Activated naive CD8-positive, alpha-beta T cell treated with anti-CD3 and anti-CD28 coated beads, Interleukin-2, amount 50 U/mL, for 24 hours (primary cell): ENCODE data around the gene CEMIP.

ENCODE experiments used
- ATAC-seq: fragments of 150-1000 bp; cut with Tn5 transposase; one replicate; pipeline ENCODE4 v1.10.0; 2021
- DNase-seq: peaks from one replicate; pipeline ENCODE4 v3.0.0; 2021
- H3K27ac Mint-ChIP-seq: one replicate; pipeline ENCODE4 v1.8.0; 2021; ENCODE audit warnings: mild to moderate bottlenecking, mixed read lengths
- H3K27me3 Mint-ChIP-seq: one replicate; pipeline ENCODE4 v1.8.0; 2021; ENCODE audit warnings: mixed read lengths
- H3K36me3 Mint-ChIP-seq: one replicate; pipeline ENCODE4 v1.8.0; 2021; ENCODE audit warnings: low read depth, mixed read lengths
- H3K4me1 Mint-ChIP-seq: one replicate; pipeline ENCODE4 v1.8.0; 2021; ENCODE audit warnings: mixed read lengths
- H3K4me3 Mint-ChIP-seq: one replicate; pipeline ENCODE4 v1.8.0; 2021; ENCODE audit warnings: mild to moderate bottlenecking, moderate library complexity, mixed read lengths
- H3K9me3 Mint-ChIP-seq: one replicate; pipeline ENCODE4 v1.8.0; 2021; ENCODE audit warnings: mixed read lengths

The CEMIP gene

DNA sequence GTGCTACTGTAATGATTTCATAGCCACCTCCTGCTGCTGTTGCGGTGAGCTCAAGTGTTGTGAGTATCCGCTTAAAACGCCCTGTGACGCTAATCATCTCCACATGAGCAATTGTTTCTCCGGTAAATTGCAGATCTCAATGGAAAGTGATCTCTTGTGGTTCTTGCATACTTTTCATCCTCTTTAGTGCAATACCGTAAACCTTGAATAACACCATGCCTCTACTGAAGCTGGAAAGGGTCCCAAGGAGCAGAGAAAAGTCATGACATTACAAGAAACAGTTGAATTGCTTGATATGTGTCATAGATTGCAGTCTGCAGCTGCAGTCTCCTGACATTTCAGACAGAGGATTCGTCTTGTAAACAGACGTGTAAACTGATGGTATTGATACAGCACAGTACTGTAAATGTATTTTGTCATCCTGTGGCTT, 6.0 kb upstream of the CEMIP start:
- peaks cover 9% of the 10 kb centered on the region for H3K27me3 Mint-ChIP-seq
- no peak overlapping the region for H3K27ac Mint-ChIP-seq
- H3K36me3 Mint-ChIP-seq: no peaks in the 10 kb centered on the region
- DNase-seq: no peak
- H3K4me3 Mint-ChIP-seq: no peak overlapping the region
- peaks cover 2% of the 10 kb centered on the region for H3K4me1 Mint-ChIP-seq
- H3K9me3 Mint-ChIP-seq: no peaks in the 10 kb centered on the region
- ATAC-seq: no peak

DNA sequence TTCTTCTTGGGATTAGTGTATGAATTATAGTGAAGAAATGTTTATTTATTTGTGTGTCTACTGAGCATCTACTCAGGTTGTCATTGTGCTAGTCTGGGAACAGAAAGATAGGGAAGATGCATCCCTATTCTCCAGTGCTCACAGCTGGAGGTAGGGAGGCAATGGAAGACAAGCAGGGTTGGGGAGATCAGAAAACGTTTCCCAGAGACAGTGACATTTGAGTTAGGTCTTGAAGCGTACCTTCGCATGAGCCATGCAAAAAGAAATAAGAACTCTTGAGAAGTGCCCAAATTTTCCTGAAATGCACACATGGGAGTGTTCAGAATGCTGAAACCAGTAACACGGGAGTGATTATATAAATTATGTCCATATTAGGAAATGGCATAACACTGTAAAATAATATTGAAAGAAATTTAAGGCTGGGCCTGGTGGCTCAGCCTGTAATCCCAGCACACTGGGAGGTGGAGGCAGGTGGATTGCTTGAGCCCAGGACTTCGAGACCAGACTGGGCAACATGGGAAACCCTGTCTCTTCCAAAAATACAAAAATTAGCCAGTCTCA, 5.3 kb upstream of the CEMIP start:
- no peak for ATAC-seq
- H3K27me3 Mint-ChIP-seq: peaks cover 14% of the 10 kb centered on the region
- no peak for DNase-seq
- H3K9me3 Mint-ChIP-seq: no peaks in the 10 kb centered on the region
- no peaks in the 10 kb centered on the region for H3K36me3 Mint-ChIP-seq
- H3K4me1 Mint-ChIP-seq: peaks cover 2% of the 10 kb centered on the region
- H3K27ac Mint-ChIP-seq: no peak overlapping the region
- H3K4me3 Mint-ChIP-seq: no peak overlapping the region

DNA sequence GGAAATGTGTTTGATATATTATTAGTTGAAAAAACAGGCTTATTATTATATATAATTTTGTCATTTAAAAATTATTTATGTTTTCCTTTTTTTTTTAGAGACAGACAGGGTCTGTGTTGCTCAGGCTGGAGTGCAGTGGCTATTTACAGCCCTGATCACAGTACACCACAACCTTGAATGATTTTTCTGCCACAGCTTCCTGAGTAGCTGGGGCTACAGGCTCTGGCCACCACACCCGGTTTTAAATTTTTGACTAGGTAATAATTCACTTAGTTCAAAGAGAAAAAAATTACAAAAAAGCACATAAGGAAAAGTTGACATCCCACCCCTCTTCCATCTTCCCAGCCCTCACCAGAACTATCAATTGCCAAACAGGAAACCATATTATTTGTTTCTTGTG, 4.7 kb upstream of the CEMIP start:
- Mint-ChIP-seq H3K9me3 (no peaks in the 10 kb centered on the region), H3K27me3 (peaks cover 15% of the 10 kb centered on the region), H3K4me3 (no peak overlapping the region), H3K27ac (no peak overlapping the region), H3K36me3 (no peaks in the 10 kb centered on the region), H3K4me1 (peaks cover 2% of the 10 kb centered on the region)
- DNase-seq (no peak), ATAC-seq (no peak)

DNA sequence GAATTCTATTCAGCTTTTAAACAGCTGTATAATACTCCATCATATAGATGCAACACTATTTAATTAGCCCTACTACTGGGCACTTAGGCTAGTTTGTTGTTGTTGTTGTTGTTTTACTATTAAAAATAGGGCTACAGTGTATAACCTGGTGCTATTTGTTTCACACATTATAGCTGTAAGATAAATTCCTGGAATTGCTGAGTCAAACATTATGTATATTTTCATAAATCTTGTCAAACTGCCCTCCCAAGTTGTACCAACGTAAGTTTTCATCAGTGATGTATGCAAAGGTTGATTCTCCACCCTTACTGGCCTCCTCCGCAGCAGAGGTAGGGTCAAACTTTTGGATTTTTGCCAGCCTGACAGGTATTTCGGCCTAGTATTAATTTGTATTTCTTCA, 3.8 kb upstream of the CEMIP start:
- Mint-ChIP-seq H3K27me3 (peaks cover 23% of the 10 kb centered on the region), H3K36me3 (no peaks in the 10 kb centered on the region), H3K9me3 (no peaks in the 10 kb centered on the region), H3K4me1 (peaks cover 9% of the 10 kb centered on the region), H3K4me3 (no peak overlapping the region), H3K27ac (no peak overlapping the region)
- DNase-seq (no peak), ATAC-seq (no peak)

DNA sequence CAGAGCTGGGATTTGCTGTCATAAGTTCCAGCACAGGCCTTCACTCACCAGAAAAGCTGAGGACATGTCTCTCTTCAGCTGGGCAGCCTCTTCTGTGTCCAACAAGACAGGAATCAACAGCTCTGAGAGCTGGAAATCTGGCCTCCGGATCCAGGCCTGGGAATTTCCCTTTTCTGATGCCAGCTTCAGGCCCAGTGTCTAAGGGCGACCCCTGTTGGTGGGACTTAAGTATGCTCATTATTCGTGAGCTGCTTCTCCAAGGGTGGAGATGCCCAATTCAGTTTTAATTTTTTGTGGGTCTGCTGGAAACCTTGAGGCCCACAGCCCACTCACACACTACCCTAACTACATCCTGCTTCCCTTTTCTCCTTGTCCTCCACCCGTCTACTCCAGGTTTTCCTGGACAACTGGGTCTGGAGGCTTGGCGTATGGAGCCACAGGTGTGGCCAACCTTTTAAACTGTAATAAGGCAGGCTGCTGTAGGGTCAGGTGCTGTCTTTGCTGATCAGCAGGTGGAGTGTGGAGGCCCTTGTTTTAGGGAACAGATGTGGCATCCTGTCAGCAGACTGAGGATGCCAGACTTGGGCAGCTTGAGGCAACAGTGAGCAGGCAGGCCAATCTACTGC, 2.6 kb upstream of the CEMIP start:
- H3K27ac Mint-ChIP-seq: no peak overlapping the region
- no peak for ATAC-seq

DNA sequence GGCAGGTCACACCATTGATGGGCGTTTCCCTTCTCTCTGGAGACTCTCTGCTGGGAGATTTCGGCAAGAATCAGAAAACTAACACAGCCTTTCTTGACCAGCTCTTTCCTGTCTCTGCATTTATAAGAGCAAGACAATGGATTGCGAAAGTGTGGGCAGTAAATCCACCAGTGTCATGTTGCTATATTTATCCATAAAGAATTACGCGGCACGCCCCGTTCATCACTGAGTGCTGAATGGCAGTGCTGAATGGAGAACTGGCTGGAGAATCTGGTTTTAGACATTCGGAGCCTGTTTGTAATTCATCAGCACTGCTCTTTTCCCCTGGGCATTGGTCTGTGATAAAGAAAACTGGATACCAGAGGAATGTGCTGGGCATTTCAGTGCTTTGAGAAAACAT, 2.0 kb upstream of the CEMIP start:
- H3K4me1 Mint-ChIP-seq: peaks cover 11% of the 10 kb centered on the region
- no peaks in the 10 kb centered on the region for H3K9me3 Mint-ChIP-seq
- H3K27me3 Mint-ChIP-seq: peaks cover 40% of the 10 kb centered on the region
- DNase-seq (no peak), ATAC-seq (no peak)
- no peak overlapping the region for H3K27ac Mint-ChIP-seq
- no peaks in the 10 kb centered on the region for H3K36me3 Mint-ChIP-seq
- H3K4me3 Mint-ChIP-seq: no peak overlapping the region

More for the DNA sequence above, 2.6 kb upstream of the CEMIP start:
- Mint-ChIP-seq H3K4me3 (no peak overlapping the region), H3K4me1 (peaks cover 11% of the 10 kb centered on the region), H3K27me3 (peaks cover 34% of the 10 kb centered on the region), H3K36me3 (no peaks in the 10 kb centered on the region), H3K9me3 (no peaks in the 10 kb centered on the region)
- DNase-seq: peak; percentile 73

DNA sequence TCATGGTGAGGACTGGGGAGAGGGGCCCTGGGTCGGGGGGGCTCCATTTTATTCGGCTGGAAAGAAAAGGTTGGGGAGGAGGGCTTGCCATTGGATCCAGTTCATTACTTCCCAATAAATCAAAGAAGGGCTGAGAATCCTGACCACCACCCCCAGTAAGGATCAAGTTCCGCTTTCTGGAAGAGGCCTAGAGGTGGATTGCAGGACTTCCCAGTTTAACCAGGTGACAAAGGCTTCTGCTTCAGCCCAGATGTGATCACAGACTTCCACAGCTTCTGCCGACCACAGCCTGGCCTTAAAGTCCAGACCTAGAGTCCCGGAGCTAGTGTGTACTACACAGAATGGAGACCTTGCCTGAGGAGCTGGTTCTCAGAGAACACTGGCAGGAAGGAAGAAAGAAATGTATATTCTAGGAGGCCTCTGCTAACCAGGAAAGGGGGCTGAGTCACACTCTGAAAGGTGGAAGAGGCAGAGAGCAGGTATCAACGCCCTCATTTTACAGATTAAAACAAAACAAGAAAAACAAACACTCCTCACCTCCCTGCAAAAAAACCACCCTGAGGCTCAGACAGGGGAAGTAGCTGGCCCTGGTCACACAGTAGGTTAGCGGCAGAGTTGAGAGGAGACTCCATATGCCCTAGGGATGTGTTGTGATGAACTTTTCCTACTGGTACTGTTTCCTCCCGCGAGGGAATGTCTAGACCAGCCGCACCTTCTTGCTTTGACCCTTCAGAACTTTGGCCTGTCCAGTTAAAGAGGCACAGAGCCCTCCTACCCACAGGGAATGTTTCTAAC, 1.1 kb upstream of the CEMIP start:
- no peak overlapping the region for H3K27ac Mint-ChIP-seq
- H3K4me1 Mint-ChIP-seq: peaks cover 11% of the 10 kb centered on the region
- DNase-seq (no peak), ATAC-seq (no peak)
- H3K36me3 Mint-ChIP-seq: no peaks in the 10 kb centered on the region
- H3K4me3 Mint-ChIP-seq: no peak overlapping the region
- H3K9me3 Mint-ChIP-seq: no peaks in the 10 kb centered on the region
- peaks cover 42% of the 10 kb centered on the region for H3K27me3 Mint-ChIP-seq

DNA sequence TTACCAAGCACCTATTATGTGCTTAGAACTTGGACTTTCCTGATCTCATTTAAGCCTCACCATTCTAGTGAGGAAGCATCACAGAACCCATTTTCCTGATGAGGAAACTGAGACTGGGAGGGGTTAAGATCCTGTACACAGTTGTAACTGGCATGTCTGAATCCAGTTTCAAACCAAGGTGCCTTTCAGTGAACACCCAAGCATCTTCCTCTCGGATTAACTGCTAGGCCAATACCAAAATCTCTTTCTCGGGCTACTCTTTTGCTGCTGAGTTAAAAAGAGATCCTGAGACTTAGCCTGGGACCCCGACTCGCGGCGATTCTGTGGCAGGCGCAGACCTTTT, 578 bp upstream of the CEMIP start:
- ATAC-seq (no peak), DNase-seq (no peak)
- Mint-ChIP-seq H3K36me3 (no peaks in the 10 kb centered on the region), H3K9me3 (no peaks in the 10 kb centered on the region), H3K4me3 (no peak overlapping the region), H3K4me1 (peaks cover 11% of the 10 kb centered on the region), H3K27me3 (peaks cover 42% of the 10 kb centered on the region), H3K27ac (no peak overlapping the region)

DNA sequence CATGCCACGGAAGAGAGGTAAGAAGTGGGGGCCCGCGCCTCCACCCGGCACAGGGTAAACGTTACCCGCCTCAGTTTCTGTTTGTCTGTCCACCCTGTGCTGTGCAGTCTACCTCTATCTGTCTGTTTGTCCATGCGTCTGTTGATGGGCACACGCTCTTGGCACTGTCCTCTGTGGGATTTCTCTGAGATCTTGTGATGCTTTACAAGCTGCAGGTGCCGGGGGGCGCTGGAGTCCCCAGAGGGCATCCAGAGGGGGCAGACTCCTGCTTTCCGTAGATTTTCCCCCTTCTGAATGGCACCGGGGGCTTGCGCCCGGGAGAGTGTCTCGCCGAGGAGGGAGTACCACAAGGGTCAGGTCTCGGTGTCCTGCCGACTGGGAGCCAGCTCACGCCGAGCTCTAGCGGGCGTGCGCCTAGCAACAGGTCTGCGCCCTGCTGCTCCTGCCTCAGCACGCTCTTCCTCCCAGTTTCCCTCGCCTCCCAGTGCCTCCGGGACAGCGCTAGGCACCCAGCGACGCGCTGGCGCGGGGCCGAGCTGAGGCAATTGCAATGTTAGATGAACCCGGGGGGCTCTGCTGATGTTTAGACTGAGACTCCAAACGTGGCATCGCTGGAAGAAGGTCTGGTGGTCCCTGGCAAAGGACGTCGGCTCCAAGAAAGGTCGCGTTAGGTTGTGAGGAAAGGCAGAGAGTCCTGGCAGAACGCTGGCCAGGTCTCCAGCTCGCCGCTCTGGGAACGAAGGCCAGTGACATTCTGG, 667 bp downstream of the CEMIP start:
- Mint-ChIP-seq H3K9me3 (no peaks in the 10 kb centered on the region), H3K4me3 (peak overlapping the region; percentile 70), H3K4me1 (peaks cover 11% of the 10 kb centered on the region), H3K27ac (no peak overlapping the region), H3K27me3 (peaks cover 40% of the 10 kb centered on the region), H3K36me3 (no peaks in the 10 kb centered on the region)
- ATAC-seq: no peak
- no peak for DNase-seq

DNA sequence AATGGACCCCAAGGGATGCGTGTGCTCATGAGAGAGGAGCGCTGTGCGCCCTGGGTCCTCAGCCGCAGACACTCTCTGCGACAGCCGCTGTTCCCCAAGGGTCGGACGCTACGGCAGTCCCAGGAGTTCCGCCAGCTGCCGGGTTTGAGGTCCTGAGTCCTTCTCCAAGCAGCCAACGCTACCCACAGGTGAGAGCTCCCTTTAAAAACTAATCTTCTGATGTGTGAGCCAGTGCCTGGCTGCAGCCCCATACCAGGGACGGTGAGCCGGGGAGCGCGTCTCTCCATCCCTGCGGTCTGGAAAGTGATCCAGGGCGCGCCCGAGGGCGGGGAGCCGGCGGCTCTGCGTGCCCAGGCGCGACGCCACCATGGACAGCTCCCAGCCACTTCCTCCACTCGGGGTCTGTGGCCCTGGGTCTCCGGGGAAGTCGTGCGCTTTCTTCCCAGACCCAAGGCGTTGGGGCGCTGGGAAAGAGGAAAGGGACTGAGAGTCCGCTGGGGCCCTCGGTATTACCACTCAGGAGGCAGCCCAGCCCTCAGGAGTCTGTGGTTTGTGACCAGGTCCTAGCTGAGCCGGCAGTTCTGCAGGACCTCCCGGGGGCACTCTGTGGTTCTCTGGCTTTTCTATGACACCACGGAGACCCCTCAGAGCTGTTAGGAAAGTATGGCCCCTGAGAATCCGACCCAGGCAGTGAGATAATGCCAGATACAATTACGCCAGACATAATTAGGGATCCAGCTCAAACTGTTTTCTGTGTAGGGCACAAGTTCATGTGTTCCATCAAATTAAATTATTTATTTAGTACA, 1.4 kb downstream of the CEMIP start:
- no peak overlapping the region for H3K4me3 Mint-ChIP-seq
- no peak overlapping the region for H3K27ac Mint-ChIP-seq
- peaks cover 40% of the 10 kb centered on the region for H3K27me3 Mint-ChIP-seq
- DNase-seq (peak; percentile 27), ATAC-seq (no peak)
- no peaks in the 10 kb centered on the region for H3K9me3 Mint-ChIP-seq
- no peaks in the 10 kb centered on the region for H3K36me3 Mint-ChIP-seq
- peaks cover 11% of the 10 kb centered on the region for H3K4me1 Mint-ChIP-seq

DNA sequence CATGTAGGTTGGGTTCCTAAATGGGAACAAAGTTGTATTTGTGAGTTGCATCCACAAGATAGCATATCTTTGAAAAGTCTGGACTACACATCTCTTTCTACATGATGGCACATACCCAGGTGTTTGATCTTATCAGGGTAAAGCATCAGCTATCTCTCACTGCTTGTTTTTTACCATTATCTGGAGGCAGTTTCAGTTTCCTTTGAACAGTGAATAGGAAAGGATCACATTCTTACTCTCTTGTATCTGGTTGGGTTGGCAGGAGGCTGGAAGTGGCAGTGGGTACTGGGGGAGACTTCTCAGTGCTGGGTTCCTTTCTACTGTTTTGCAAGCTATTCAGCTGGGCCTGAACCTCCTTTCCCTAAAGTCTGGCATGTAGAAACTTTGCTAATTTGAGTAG, 4.1 kb downstream of the CEMIP start:
- H3K27ac Mint-ChIP-seq: no peak overlapping the region
- no peaks in the 10 kb centered on the region for H3K36me3 Mint-ChIP-seq
- no peak overlapping the region for H3K4me3 Mint-ChIP-seq
- no peaks in the 10 kb centered on the region for H3K9me3 Mint-ChIP-seq
- DNase-seq: no peak
- peaks cover 37% of the 10 kb centered on the region for H3K27me3 Mint-ChIP-seq
- peaks cover 11% of the 10 kb centered on the region for H3K4me1 Mint-ChIP-seq
- ATAC-seq: no peak

DNA sequence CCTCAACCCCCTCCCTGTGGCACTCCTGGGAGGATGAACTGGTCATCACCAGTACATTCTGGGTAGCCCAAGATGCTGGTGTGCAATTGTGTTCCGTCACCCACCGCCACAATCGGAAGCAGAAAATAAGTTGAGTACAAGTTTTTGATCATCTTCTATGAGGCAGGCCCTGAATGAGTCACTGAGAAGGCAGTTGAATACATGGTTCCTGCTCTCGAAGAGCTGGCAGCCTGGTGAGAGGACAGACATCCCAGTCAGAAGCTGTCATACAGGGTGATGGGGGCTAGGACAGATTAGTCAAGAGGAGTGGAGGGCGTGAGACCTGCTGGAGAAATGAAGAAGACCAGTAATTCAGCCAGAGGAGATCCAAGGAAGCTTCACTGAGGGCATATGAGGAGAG, 6.2 kb downstream of the CEMIP start:
- ATAC-seq (no peak), DNase-seq (no peak)
- Mint-ChIP-seq H3K27ac (no peak overlapping the region), H3K27me3 (peaks cover 31% of the 10 kb centered on the region), H3K9me3 (no peaks in the 10 kb centered on the region), H3K4me1 (peaks cover 2% of the 10 kb centered on the region), H3K36me3 (no peaks in the 10 kb centered on the region), H3K4me3 (no peak overlapping the region)

DNA sequence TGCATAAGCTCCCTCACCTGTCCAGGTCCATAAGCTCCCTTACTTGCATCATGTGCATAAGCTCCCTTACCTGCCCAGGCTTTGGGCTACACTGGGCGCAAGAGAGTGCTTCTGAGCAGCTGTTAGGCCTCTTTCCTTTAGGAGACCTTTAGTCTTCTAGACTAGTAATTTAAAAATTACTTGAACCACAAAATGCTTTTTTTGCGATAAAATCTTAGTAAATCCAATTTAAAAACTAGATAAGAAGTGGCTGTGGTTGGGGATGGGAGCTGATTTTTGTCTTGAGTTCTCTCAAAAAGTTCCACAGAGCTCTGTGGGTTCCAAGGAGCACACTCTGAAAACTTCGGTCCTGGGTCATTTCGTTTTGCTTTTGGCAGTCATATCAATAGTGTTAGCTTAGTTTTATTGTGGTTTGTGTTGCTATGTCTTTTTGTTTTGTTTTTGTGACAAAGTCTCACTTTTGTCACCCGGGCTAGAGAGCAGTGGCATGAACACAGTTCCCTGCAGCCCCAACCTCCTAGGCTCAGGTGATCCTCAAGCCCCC, 6.7 kb downstream of the CEMIP start:
- Mint-ChIP-seq H3K36me3 (no peaks in the 10 kb centered on the region), H3K27me3 (peaks cover 26% of the 10 kb centered on the region), H3K4me1 (no peaks in the 10 kb centered on the region), H3K4me3 (no peak overlapping the region), H3K9me3 (no peaks in the 10 kb centered on the region), H3K27ac (no peak overlapping the region)
- ATAC-seq (no peak), DNase-seq (no peak)

DNA sequence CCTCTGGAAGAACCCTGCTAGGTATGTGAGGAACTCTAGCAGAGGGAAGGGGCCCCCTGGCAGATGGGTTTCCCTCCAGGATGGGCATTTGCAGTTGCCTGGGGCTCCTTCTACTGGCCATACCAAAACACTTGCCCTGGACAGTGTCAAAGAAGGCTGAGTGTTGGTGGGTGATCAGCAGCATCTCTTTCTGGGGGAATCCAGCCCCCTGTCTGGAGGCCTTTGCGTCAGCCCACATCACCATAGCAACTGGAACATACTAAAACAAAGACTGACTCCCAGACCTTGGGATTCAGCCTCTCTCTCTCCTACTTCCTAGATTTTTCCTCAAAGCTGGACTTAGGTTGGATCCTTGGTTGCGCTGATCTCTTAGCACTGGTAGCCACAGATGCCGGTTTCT, 8.1 kb downstream of the CEMIP start:
- no peak overlapping the region for H3K4me3 Mint-ChIP-seq
- ATAC-seq (no peak), DNase-seq (no peak)
- H3K36me3 Mint-ChIP-seq: no peaks in the 10 kb centered on the region
- no peaks in the 10 kb centered on the region for H3K4me1 Mint-ChIP-seq
- no peak overlapping the region for H3K27ac Mint-ChIP-seq
- H3K9me3 Mint-ChIP-seq: no peaks in the 10 kb centered on the region
- peaks cover 19% of the 10 kb centered on the region for H3K27me3 Mint-ChIP-seq
